RWPE1 (cell line): ENCODE measurements around the gene AP2B1.
A peak's percentile ranks its signal among the peaks of the same experiment; 100 is the strongest.

Experiments used
- CTCF ChIA-PET: fragments of 350-600 bp; sonication (Branson Sonifier 250); formaldehyde crosslinking; extraction: SDS; loops from one replicate; lab custom pipeline; 2021; lab: Yijun Ruan, JAX
- POLR2A ChIA-PET: fragments of 400-600 bp; formaldehyde crosslinking; extraction: SDS; loops from one replicate; lab custom pipeline; 2020; ENCODE audit warnings: antibody characterized with exemption; ENCODE audit not compliant: low non-redundant PET; lab: Yijun Ruan, JAX
- DNase-seq: peaks from one replicate; pipeline ENCODE4 v3.0.0; 2012; ENCODE audit warnings: low spot score
- H3K27ac ChIP-seq: fragments of 450-650 bp; 2 replicates; pipeline ENCODE4 v1.5.1; 2017
- TF ChIP-seq, protein P1 (sequence below): fragments of 450-650 bp; conservative IDR thresholded peaks from 2 replicates; pipeline ENCODE4 v1.5.1; 2017; ENCODE audit warnings: low read depth, mild to moderate bottlenecking

Gene AP2B1

DNA sequence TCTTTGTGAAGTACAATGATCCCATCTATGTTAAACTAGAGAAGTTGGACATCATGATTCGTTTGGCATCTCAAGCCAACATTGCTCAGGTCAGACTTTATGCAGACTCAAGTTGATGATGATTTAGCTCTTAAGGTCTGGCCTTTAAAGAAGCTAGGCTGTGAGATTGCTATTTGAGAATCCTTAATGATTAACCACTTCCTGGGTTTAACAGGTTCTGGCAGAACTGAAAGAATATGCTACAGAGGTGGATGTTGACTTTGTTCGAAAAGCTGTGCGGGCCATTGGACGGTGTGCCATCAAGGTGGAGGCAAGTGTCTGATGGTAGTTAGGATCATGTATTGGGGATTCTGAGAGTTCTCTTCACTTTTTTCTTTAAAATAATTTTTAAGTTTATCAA, 40.3 kb downstream of the AP2B1 start:
- TF ChIP-seq, protein P1, sequence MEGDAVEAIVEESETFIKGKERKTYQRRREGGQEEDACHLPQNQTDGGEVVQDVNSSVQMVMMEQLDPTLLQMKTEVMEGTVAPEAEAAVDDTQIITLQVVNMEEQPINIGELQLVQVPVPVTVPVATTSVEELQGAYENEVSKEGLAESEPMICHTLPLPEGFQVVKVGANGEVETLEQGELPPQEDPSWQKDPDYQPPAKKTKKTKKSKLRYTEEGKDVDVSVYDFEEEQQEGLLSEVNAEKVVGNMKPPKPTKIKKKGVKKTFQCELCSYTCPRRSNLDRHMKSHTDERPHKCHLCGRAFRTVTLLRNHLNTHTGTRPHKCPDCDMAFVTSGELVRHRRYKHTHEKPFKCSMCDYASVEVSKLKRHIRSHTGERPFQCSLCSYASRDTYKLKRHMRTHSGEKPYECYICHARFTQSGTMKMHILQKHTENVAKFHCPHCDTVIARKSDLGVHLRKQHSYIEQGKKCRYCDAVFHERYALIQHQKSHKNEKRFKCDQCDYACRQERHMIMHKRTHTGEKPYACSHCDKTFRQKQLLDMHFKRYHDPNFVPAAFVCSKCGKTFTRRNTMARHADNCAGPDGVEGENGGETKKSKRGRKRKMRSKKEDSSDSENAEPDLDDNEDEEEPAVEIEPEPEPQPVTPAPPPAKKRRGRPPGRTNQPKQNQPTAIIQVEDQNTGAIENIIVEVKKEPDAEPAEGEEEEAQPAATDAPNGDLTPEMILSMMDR = no peak
- POLR2A ChIA-PET = no interaction called here
- DNase-seq = no peak
- H3K27ac ChIP-seq = no peak overlapping the region
- CTCF ChIA-PET = interaction anchor here (0.6 kb wide), 1 partner anchor 52 kb away, joined by 4 read pairs; no protein-coding TSS in a partner anchor

DNA sequence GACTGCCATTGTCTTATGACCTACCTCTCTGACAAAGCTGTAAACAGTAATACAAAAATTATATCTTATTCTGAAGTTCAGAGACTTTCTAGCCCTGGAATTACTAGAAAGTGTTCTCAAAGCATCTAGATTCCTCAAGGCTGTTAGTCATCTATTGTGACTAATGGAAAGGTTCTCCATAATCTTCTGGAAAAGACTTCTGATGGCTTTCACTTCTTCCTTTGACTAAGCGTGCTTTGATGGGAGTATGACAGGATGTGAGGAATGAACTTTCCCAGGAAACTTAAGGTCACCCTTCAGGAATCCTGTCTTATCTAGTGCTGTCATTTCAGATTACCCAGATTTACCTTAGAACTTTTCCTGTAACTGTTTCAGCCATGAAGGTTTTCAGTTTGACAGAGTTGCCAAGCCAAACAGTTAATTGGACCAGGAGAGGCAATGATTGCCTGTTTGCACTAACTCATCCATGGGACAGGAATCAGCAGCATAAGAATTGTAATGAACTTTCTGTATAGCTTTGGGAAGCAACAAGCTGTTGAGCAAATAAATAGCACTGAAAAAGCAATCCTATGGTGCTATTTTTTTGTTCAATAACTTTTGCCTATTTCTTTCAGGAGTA, 43.5 kb downstream of the AP2B1 start:
- TF ChIP-seq, protein P1 = no peak
- ChIA-PET CTCF (no interaction called here), POLR2A (no interaction called here)
- DNase-seq = peak; percentile 54
- no peak overlapping the region for H3K27ac ChIP-seq

DNA sequence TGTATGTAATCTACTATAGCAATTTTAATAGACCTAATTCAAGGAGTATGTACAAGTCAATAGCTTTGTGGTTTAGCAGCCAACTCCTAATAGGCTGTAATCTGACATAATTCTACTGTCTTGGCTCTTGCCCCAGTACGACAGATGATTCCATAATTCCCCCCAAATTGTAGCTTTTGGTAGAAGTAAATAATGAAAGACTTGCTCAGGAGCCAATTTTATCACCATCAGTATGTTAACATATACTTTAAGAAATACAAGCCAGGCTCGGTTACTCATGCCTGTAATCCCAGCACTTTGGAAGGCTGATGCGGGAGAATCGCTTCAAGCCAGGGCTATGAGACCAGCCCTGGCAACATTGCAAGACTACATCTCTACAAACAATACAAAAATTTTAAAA, 53.9 kb downstream of the AP2B1 start:
- TF ChIP-seq, protein P1 = no peak
- no peak for DNase-seq
- H3K27ac ChIP-seq = no peak overlapping the region
- ChIA-PET CTCF (no interaction called here), POLR2A (no interaction called here)

DNA sequence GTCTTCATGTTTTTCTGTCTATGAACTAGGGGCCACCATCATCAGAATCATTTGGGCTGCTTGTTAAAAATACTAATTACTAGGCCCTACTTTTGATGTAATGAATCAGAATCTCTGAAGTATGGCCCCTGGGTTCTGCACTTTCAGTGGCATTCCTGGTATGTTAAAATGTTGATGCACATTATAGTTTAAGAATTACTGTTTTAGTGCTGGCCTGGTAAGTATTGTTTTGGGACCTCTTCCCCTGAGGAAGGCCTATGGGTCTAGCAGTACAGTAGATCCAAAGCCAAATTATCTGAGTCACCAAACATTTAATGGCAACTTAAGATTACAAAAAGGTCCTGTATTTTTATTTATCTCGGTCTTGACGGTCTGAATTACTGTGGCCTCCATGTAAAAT, 58.8 kb downstream of the AP2B1 start:
- POLR2A ChIA-PET = no interaction called here
- no peak for DNase-seq
- H3K27ac ChIP-seq = no peak overlapping the region
- TF ChIP-seq, protein P1 = no peak
- CTCF ChIA-PET = no interaction called here

DNA sequence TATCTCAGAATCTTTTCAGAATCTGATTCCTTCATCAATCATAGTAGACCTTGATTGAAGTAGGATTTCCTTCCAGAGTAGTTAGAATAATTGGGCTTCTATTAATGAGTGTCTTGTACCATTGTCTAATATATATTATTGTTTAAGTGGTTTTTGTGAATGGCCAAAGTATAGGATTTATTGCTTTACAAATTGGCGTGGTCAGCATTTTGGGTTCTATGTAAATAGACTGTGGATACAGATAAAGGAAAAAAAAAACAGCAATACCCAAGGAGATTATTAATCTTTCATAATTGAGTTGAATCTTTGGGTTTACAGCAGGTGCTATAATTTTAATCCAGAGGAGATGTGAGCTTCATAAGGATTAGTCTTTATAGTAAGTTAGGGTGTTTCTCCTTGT, 64.3 kb downstream of the AP2B1 start:
- ChIA-PET POLR2A (no interaction called here), CTCF (interaction anchor here (0.6 to 0.7 kb wide), 2 partner anchors 1013 to 1588 kb away, joined by 3 to 6 read pairs; no protein-coding TSS in a partner anchor)
- TF ChIP-seq, protein P1 = no peak
- no peak overlapping the region for H3K27ac ChIP-seq
- DNase-seq = no peak

DNA sequence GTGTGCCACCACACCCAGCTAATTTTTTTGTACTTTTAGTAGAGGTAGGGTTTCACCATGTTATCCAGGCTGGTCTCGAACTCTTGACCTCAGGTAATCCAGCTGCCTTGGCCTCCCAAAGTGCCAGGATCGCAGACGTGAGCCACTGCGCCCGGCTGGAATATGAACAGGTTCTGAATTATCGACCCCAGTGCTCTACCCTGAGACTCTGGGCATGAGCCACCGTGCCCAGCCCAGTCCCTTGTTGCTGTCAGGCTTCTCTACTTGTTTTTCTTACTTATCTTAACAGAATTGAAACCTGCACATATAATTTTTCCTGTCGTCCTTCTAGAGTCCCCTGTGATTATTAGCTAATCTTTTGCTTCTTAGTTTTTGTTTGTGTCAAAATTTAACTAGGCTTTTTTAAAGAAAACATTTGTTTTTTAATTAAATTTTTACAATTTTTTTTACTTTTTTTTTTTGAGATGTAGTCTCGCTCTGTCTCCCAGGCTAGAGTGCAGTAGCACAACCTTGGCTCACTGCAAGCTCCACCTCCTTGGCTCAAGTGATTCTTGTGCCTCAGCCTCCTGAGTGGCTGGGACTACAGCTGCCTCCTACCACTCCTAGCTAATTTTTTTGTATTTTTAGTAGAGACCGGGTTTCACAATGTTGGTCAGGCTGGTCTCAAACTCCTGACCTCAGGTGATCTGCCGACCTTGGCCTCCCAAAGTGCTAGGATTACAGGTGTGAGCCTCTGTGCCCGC, 66.7 kb downstream of the AP2B1 start:
- ChIA-PET CTCF (interaction anchor here (0.6 to 0.7 kb wide), 4 partner anchors 16 to 154 kb away, joined by 3 to 4 read pairs (median 3); no protein-coding TSS in a partner anchor), POLR2A (no interaction called here)

More for the DNA sequence above, 66.7 kb downstream of the AP2B1 start:
- TF ChIP-seq, protein P1 = no peak
- H3K27ac ChIP-seq = no peak overlapping the region
- no peak for DNase-seq
